ENCODE measurements around the gene TNFAIP1. TPM values are rescaled to one million over a fixed set of nuclear protein-coding genes. Genes with fewer than 3 reads are reported as not detected.

TNFAIP1 gene
- total RNA-seq, 1 donor, result 31.8 TPM

DNA sequence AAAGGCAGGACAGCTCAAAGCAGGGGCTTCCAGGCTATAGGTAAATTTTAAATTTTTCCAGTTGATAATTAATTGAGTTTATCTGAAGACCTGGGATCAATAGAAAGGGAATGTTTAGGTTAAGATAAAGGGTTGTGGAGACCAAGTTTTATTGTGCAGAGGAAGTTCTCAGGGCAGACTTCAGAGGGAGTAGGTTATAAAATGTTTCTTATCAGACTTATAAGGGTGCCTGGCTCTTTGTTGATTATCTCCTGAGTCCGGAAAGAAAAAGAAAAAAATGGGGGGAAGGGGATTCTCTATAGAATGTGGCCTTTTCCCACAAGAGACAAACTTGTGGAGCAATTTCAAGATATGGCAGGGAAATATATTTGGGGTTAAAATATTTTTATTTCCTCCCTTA is 54.6 kb downstream of the TNFAIP1 start:
- H3K4me2 ChIP-seq (ENCODE audit: insufficient read depth, low read length), result no peak overlapping the region
- no peaks in the 10 kb centered on the region for H3K27me3 ChIP-seq (ENCODE audit: insufficient read depth, low read length)
- no peaks in the 10 kb centered on the region for H3K36me3 ChIP-seq (ENCODE audit: insufficient read depth, low read length)
- no peak overlapping the region for H3K4me3 ChIP-seq (ENCODE audit: insufficient read depth, low read length)
- no peaks in the 10 kb centered on the region for H3K79me2 ChIP-seq (ENCODE audit: insufficient read depth, low read length)
- TF ChIP-seq, protein P1, sequence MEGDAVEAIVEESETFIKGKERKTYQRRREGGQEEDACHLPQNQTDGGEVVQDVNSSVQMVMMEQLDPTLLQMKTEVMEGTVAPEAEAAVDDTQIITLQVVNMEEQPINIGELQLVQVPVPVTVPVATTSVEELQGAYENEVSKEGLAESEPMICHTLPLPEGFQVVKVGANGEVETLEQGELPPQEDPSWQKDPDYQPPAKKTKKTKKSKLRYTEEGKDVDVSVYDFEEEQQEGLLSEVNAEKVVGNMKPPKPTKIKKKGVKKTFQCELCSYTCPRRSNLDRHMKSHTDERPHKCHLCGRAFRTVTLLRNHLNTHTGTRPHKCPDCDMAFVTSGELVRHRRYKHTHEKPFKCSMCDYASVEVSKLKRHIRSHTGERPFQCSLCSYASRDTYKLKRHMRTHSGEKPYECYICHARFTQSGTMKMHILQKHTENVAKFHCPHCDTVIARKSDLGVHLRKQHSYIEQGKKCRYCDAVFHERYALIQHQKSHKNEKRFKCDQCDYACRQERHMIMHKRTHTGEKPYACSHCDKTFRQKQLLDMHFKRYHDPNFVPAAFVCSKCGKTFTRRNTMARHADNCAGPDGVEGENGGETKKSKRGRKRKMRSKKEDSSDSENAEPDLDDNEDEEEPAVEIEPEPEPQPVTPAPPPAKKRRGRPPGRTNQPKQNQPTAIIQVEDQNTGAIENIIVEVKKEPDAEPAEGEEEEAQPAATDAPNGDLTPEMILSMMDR (IDR thresholded peaks at IDR 0.05; ENCODE audit: extremely low read depth, low read depth, low read length), result no peak
- no peak overlapping the region for H2AFZ ChIP-seq (ENCODE audit: low read length)
- peaks cover 3% of the 10 kb centered on the region for H4K20me1 ChIP-seq (ENCODE audit: insufficient read depth, low read length)
- no peak overlapping the region for H3K27ac ChIP-seq (ENCODE audit: low read depth, low read length)
- peaks cover 2% of the 10 kb centered on the region for H3K4me1 ChIP-seq (ENCODE audit: insufficient read depth, low read length)
- H3K9me3 ChIP-seq (ENCODE audit: low read depth, low read length), result no peaks in the 10 kb centered on the region
- DNase-seq (ENCODE audit: insufficient read length, low spot score, missing footprints), result no peak

DNA sequence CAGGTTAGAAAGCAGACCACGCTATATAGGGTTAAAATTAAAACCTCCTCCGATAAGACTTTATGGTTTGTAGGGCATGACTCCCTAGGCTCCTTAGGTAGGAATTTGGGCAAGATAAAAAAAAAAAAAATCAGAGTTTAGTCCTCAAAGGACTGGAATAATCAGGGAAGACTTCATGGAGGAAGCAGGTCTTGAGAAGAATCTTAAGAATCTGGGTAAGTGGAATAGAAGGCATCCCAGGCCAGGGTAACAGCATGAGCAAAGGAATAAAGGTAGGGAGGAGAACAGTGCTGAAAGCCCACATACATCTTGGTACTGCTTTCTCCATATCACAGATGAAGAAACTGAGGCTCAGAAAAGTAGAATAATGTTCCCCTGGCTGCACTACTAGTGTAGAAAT is 55.0 kb downstream of the TNFAIP1 start:
- no peak for DNase-seq (ENCODE audit: insufficient read length, low spot score, missing footprints)
- no peak overlapping the region for H3K4me3 ChIP-seq (ENCODE audit: insufficient read depth, low read length)
- H3K27me3 ChIP-seq (ENCODE audit: insufficient read depth, low read length), result no peaks in the 10 kb centered on the region
- H3K79me2 ChIP-seq (ENCODE audit: insufficient read depth, low read length), result no peaks in the 10 kb centered on the region
- H4K20me1 ChIP-seq (ENCODE audit: insufficient read depth, low read length), result peaks cover 3% of the 10 kb centered on the region
- H3K4me2 ChIP-seq (ENCODE audit: insufficient read depth, low read length), result no peak overlapping the region
- H3K36me3 ChIP-seq (ENCODE audit: insufficient read depth, low read length), result no peaks in the 10 kb centered on the region
- no peaks in the 10 kb centered on the region for H3K9me3 ChIP-seq (ENCODE audit: low read depth, low read length)
- H2AFZ ChIP-seq (ENCODE audit: low read length), result no peak overlapping the region
- no peak overlapping the region for H3K27ac ChIP-seq (ENCODE audit: low read depth, low read length)
- TF ChIP-seq, protein P1 (IDR thresholded peaks at IDR 0.05; ENCODE audit: extremely low read depth, low read depth, low read length), result no peak
- H3K4me1 ChIP-seq (ENCODE audit: insufficient read depth, low read length), result peaks cover 4% of the 10 kb centered on the region

DNA sequence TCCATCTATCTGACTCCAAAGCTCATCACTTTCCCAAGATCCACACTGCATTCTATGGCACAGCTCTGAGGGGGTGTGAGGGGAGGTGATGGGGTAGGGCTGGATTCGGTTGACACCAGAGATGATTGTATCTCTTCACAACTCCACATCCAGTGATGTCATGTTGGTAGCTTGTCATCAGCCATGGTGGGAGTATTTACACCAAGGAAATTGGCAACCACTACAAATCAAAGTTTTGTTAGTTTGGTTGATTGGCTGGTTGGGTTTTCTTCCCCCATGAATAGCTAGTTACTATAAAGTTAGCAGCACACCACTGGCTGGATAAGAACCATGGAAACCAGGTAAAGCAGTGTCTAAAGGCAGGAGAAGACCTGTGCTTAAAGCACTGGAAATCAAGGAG is 55.4 kb downstream of the TNFAIP1 start:
- Histone ChIP-seq H2AFZ (ENCODE audit: low read length) (no peak overlapping the region), H3K4me3 (ENCODE audit: insufficient read depth, low read length) (no peak overlapping the region), H3K36me3 (ENCODE audit: insufficient read depth, low read length) (no peaks in the 10 kb centered on the region), H3K4me1 (ENCODE audit: insufficient read depth, low read length) (peaks cover 4% of the 10 kb centered on the region), H4K20me1 (ENCODE audit: insufficient read depth, low read length) (peaks cover 3% of the 10 kb centered on the region), H3K9me3 (ENCODE audit: low read depth, low read length) (no peaks in the 10 kb centered on the region), H3K4me2 (ENCODE audit: insufficient read depth, low read length) (no peak overlapping the region), H3K79me2 (ENCODE audit: insufficient read depth, low read length) (no peaks in the 10 kb centered on the region), H3K27me3 (ENCODE audit: insufficient read depth, low read length) (no peaks in the 10 kb centered on the region), H3K27ac (ENCODE audit: low read depth, low read length) (no peak overlapping the region)
- no peak for DNase-seq (ENCODE audit: insufficient read length, low spot score, missing footprints)
- TF ChIP-seq, protein P1 (IDR thresholded peaks at IDR 0.05; ENCODE audit: extremely low read depth, low read depth, low read length), result no peak

DNA sequence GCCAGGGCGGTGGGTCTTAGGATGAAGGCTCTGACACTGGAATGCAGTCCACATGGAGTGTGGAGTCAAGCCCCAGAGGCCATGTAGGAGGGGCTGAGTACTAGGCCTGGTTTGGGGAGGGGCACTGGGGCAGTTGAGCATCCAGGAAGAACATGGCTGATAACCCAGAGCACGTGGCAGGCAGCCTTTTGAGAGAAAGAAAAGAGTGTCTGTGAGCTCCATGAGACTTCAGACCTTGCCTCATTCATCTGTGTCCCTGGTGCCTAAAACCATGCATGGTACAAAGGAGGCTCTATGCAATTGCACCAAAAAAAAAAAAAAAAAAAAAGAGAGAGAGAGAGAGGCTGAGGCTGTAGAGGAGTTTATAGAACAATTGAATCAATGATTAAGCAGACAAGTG is 55.8 kb downstream of the TNFAIP1 start:
- no peaks in the 10 kb centered on the region for H3K36me3 ChIP-seq (ENCODE audit: insufficient read depth, low read length)
- no peak overlapping the region for H3K27ac ChIP-seq (ENCODE audit: low read depth, low read length)
- H3K27me3 ChIP-seq (ENCODE audit: insufficient read depth, low read length), result no peaks in the 10 kb centered on the region
- no peaks in the 10 kb centered on the region for H3K79me2 ChIP-seq (ENCODE audit: insufficient read depth, low read length)
- H3K4me1 ChIP-seq (ENCODE audit: insufficient read depth, low read length), result peaks cover 4% of the 10 kb centered on the region
- H3K9me3 ChIP-seq (ENCODE audit: low read depth, low read length), result no peaks in the 10 kb centered on the region
- no peak overlapping the region for H3K4me3 ChIP-seq (ENCODE audit: insufficient read depth, low read length)
- peaks cover 3% of the 10 kb centered on the region for H4K20me1 ChIP-seq (ENCODE audit: insufficient read depth, low read length)
- DNase-seq (ENCODE audit: insufficient read length, low spot score, missing footprints), result no peak
- H3K4me2 ChIP-seq (ENCODE audit: insufficient read depth, low read length), result no peak overlapping the region
- TF ChIP-seq, protein P1 (IDR thresholded peaks at IDR 0.05; ENCODE audit: extremely low read depth, low read depth, low read length), result no peak
- no peak overlapping the region for H2AFZ ChIP-seq (ENCODE audit: low read length)
